Neural cell (in vitro differentiated cells): Measurements from ENCODE around the gene NIF3L1. TPM values are rescaled to one million over a fixed set of nuclear protein-coding genes. Genes with fewer than 3 reads are reported as not detected.

Experiments
- H2AFZ ChIP-seq: fragments of 200-600, 300-800 bp; sonication (generic), shearing (Covaris generic); 2 replicates; pipeline ENCODE4 v1.6.0; 2014; ENCODE audit warnings: low read depth, mild to moderate bottlenecking, antibody characterized with exemption, low read length, moderate library complexity
- H3F3A ChIP-seq: fragments of 200-600 bp; shearing (Covaris generic); 2 replicates; pipeline ENCODE4 v1.6.1; 2016; ENCODE audit warnings: mild to moderate bottlenecking, moderate library complexity, mixed read lengths, antibody characterized with exemption, low read length; ENCODE audit not compliant: insufficient read depth, poor library complexity, severe bottlenecking
- H3K27ac ChIP-seq: fragments of 200-600, 300-800 bp; sonication (generic), shearing (Covaris generic); 2 replicates; pipeline ENCODE4 v1.5.1; 2014; ENCODE audit warnings: mild to moderate bottlenecking, low read length, moderate library complexity
- H3K27me3 ChIP-seq: fragments of 300-800, 200-600 bp; sonication (generic), shearing (Covaris generic); 2 replicates; pipeline ENCODE4 v1.6.0; 2014; ENCODE audit warnings: mild to moderate bottlenecking, low read depth, low read length, moderate library complexity; ENCODE audit not compliant: insufficient read depth
- H3K36me3 ChIP-seq: fragments of 300-800, 200-600 bp; sonication (generic), shearing (Covaris generic); 2 replicates; pipeline ENCODE4 v1.5.1; 2014; ENCODE audit warnings: mild to moderate bottlenecking, antibody characterized with exemption, low read length, moderate library complexity; ENCODE audit not compliant: insufficient read depth
- H3K4me2 ChIP-seq: fragments of 300-800, 200-600 bp; sonication (generic), shearing (Covaris generic); 2 replicates; pipeline ENCODE4 v1.6.0; 2014; ENCODE audit warnings: mild to moderate bottlenecking, low read length
- H3K4me3 ChIP-seq: fragments of 300-800, 200-600 bp; sonication (generic), shearing (Covaris generic); 2 replicates; pipeline ENCODE4 v1.5.1; 2014; ENCODE audit warnings: mild to moderate bottlenecking, low read length, moderate library complexity
- H3K79me2 ChIP-seq: fragments of 200-600 bp; shearing (Covaris generic); replicated peaks from 2 replicates; pipeline ENCODE4 v1.6.0; 2014; ENCODE audit warnings: mild to moderate bottlenecking, low read length, moderate library complexity; ENCODE audit not compliant: insufficient read depth
- H3K9ac ChIP-seq: fragments of 300-800, 200-600 bp; sonication (generic), shearing (Covaris generic); 2 replicates; pipeline ENCODE4 v1.6.1; 2016; ENCODE audit warnings: mild to moderate bottlenecking, low read length, mixed read lengths
- H3K9me2 ChIP-seq: fragments of 200-600 bp; shearing (Covaris generic); 2 replicates; pipeline ENCODE4 v1.6.1; 2016; ENCODE audit warnings: mild to moderate bottlenecking, low read length, mixed read lengths; ENCODE audit not compliant: insufficient read depth
- H3K9me3 ChIP-seq: fragments of 200-600, 300-800 bp; sonication (generic), shearing (Covaris generic); 2 replicates; pipeline ENCODE4 v1.6.1; 2016; ENCODE audit warnings: mild to moderate bottlenecking, mixed run types, low read length, moderate library complexity, mixed read lengths
- H4K20me1 ChIP-seq: fragments of 200-600 bp; shearing (Covaris generic); 2 replicates; pipeline ENCODE4 v1.6.1; 2016; ENCODE audit warnings: mild to moderate bottlenecking, mixed run types; ENCODE audit not compliant: insufficient read depth
- CTCF ChIP-seq: fragments of 450-650 bp; IDR thresholded peaks from 2 replicates; pipeline ENCODE4 v1.5.1; 2014; ENCODE audit warnings: antibody characterized with exemption, mild to moderate bottlenecking, moderate library complexity; ENCODE audit not compliant: poor library complexity, severe bottlenecking
- EP300 ChIP-seq: fragments of 450-650 bp; conservative IDR thresholded peaks from 2 replicates; pipeline ENCODE4 v1.6.1; 2014; ENCODE audit warnings: antibody characterized with exemption, mild to moderate bottlenecking, moderate library complexity; ENCODE audit not compliant: poor library complexity, severe bottlenecking
- EZH2 ChIP-seq: fragments of 200-600, 300-800 bp; shearing (Covaris generic), sonication (generic); IDR thresholded peaks from 2 replicates; pipeline ENCODE4 v1.6.1; 2014; ENCODE audit warnings: antibody characterized with exemption, low read length, borderline replicate concordance, mild to moderate bottlenecking; ENCODE audit not compliant: insufficient read depth, poor library complexity, severe bottlenecking
- MXI1 ChIP-seq: fragments of 450-650 bp; conservative IDR thresholded peaks from 2 replicates; pipeline ENCODE4 v1.6.1; 2014; ENCODE audit warnings: antibody characterized with exemption, mild to moderate bottlenecking; ENCODE audit not compliant: poor library complexity, severe bottlenecking
- POLR2AphosphoS5 ChIP-seq: IDR thresholded peaks from 2 replicates; pipeline ENCODE4 v1.6.1; 2012
- RAD21 ChIP-seq: fragments of 450-650 bp; conservative IDR thresholded peaks from 2 replicates; pipeline ENCODE4 v1.6.1; 2014; ENCODE audit warnings: antibody characterized with exemption, mild to moderate bottlenecking, moderate library complexity
- REST ChIP-seq: IDR thresholded peaks from 2 replicates; pipeline ENCODE4 v1.6.1; 2012; ENCODE audit warnings: borderline replicate concordance
- SMC3 ChIP-seq: fragments of 450-650 bp; conservative IDR thresholded peaks from 2 replicates; pipeline ENCODE4 v1.6.1; 2014; ENCODE audit warnings: antibody characterized with exemption, mild to moderate bottlenecking, moderate library complexity; ENCODE audit not compliant: poor library complexity
- TAF1 ChIP-seq: IDR thresholded peaks from 2 replicates; pipeline ENCODE4 v1.6.1; 2012; ENCODE audit warnings: low read depth
- polyA plus RNA-seq: library from polyadenylated mRNA; depleted of rRNA; stranded (reverse); fragments of >200 nt; gene quantifications from 2 replicates; pipeline ENCODE4 v1.2.3, GENCODE V29; 2014

NIF3L1 gene
- polyA plus RNA-seq, 1 donor from 2014 or later, result 74.8 TPM

- Histone ChIP-seq H3K36me3 (no peaks in the 10 kb centered on the region), H3K4me2 (no peak overlapping the region)
- TF ChIP-seq RAD21 (no peak), SMC3 (no peak)
Observed at GRCh38 chr2:200944467-200945394, 55.6 kb downstream of the NIF3L1 start.

DNA sequence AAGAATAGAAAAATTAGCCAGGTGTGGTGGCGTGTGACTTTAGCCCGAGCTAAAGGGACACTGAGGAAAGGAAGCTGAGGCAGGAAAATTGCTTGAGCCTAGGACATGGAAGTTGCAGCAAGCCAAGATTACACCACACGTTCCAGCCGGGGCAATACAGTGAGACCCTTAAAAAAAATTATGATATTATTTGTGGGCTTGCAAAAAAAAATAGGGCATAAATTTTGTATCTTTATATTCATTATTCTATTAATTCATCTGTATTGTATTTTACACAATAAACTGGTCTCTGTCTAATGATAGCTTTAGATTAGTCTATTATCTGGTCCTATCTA lies 56.2 kb downstream of the NIF3L1 start:
- Histone ChIP-seq H3F3A (no peaks in the 10 kb centered on the region), H2AFZ (no peak overlapping the region), H4K20me1 (no peaks in the 10 kb centered on the region), H3K4me2 (no peak overlapping the region), H3K27me3 (no peaks in the 10 kb centered on the region), H3K9me2 (no peaks in the 10 kb centered on the region), H3K36me3 (no peaks in the 10 kb centered on the region), H3K27ac (no peak overlapping the region), H3K9me3 (no peaks in the 10 kb centered on the region), H3K4me3 (no peak overlapping the region), H3K9ac (no peak overlapping the region), H3K79me2 (no peaks in the 10 kb centered on the region)
- no peak for TF ChIP-seq TAF1
- TF ChIP-seq EP300, result no peak
- TF ChIP-seq EZH2, result no peak
- TF ChIP-seq CTCF, result no peak
- TF ChIP-seq REST, result no peak

More at GRCh38 chr2:200944467-200945394, 55.6 kb downstream of the NIF3L1 start:
- Histone ChIP-seq H3K4me3 (no peak overlapping the region), H3K9ac (no peak overlapping the region), H4K20me1 (no peaks in the 10 kb centered on the region), H3K9me3 (no peaks in the 10 kb centered on the region), H3K27ac (no peak overlapping the region), H2AFZ (no peak overlapping the region), H3F3A (no peaks in the 10 kb centered on the region), H3K79me2 (no peaks in the 10 kb centered on the region), H3K27me3 (no peaks in the 10 kb centered on the region), H3K9me2 (no peaks in the 10 kb centered on the region)

GRCh38 chr2:200950378-200950777 lies 61.2 kb downstream of the NIF3L1 start:
- Histone ChIP-seq H3K9me3 (no peaks in the 10 kb centered on the region), H3F3A (no peaks in the 10 kb centered on the region), H3K27me3 (no peaks in the 10 kb centered on the region), H3K36me3 (no peaks in the 10 kb centered on the region), H3K79me2 (no peaks in the 10 kb centered on the region), H3K9ac (no peak overlapping the region), H2AFZ (no peak overlapping the region), H4K20me1 (no peaks in the 10 kb centered on the region), H3K27ac (no peak overlapping the region), H3K9me2 (no peaks in the 10 kb centered on the region), H3K4me3 (no peak overlapping the region), H3K4me2 (no peak overlapping the region)
- TF ChIP-seq EP300 (no peak), EZH2 (no peak), CTCF (no peak), RAD21 (no peak), REST (no peak), MXI1 (no peak), POLR2AphosphoS5 (no peak), SMC3 (no peak), TAF1 (no peak)
